Pancreas (tissue), 10 donors: ENCODE measurements around the gene CACNA1H. TPM values are rescaled to one million over a fixed set of nuclear protein-coding genes. Genes with fewer than 3 reads are reported as not detected.
A peak's percentile ranks its signal among the peaks of the same experiment; 100 is the strongest.

Experiments
- ATAC-seq, 4 donors: fragments of 200-7000 bp; cut with Tn5 transposase; one replicate each; pipeline versions ENCODE4 v1.8.0 to v1.9.1; 2020; ENCODE audit warnings: mild to moderate bottlenecking in 4 of 4, moderate library complexity in 4 of 4
- DNase-seq, 6 donors: peaks; one replicate each; pipeline ENCODE4 v3.0.0-alpha.2; 2020
- FAIRE-seq: peaks from 2 replicates; lab custom pipeline; 2012; peaks lifted over from hg19 to GRCh38; lab: Jason Lieb, UNC
- H3K27ac ChIP-seq, 4 donors: fragments of 200-600 bp; sonication (generic); 1 replicate in 3 of 4; 2 replicates in 1 of 4; pipeline versions ENCODE4 v1.5.0 to v1.8.0; 2020
- H3K27me3 ChIP-seq, 4 donors: fragments of 200-600 bp; one replicate each; pipeline ENCODE4 v1.8.0; 2021
- H3K36me3 ChIP-seq, 3 donors: fragments of 200-600 bp; sonication (generic) in 1 of 3; one replicate each; pipeline versions ENCODE4 v1.5.0 to v1.8.0; 2020 to 2021
- H3K4me1 ChIP-seq, 3 donors: fragments of 200-600 bp; one replicate each; pipeline ENCODE4 v1.8.0; 2021
- H3K4me3 ChIP-seq, 4 donors: fragments of 200-600 bp; sonication (generic) in 2 of 4; one replicate each; pipeline versions ENCODE4 v1.5.0 to v1.8.0; 2020 to 2021
- H3K9me3 ChIP-seq, 4 donors: fragments of 200-600 bp; one replicate each; pipeline ENCODE4 v1.8.0; 2021
- WGBS, 2 donors: extraction: QIAGEN DNeasy Blood & Tissue Kit; methylation state at CpG; one replicate each; pipeline ENCODE4 v1.1.7; 2013; 5-methylcytosine and 5-hydroxymethylcytosine counted together
- intact Hi-C, 3 donors: fragments of 100-400 bp; cut with DNase I; formaldehyde crosslinking; loops; one replicate each; pipeline versions ENCODE4 v1.11.1 to v1.14.2; 2022
- polyA plus RNA-seq, 2 donors: library from polyadenylated mRNA; stranded (reverse); fragments of 200-250 nt; gene quantifications; one replicate each; pipeline ENCODE4 v1.2.3, GENCODE V29; 2013
- total RNA-seq, 6 donors: library from RNA; stranded (reverse); fragmentation: NEBNext Ultra II Directional in 4 of 6; extraction: Animal tissue kit (Norgen Biotek cat#: 25700) in 4 of 6; gene quantifications; one replicate each; pipeline versions ENCODE4 v1.2.1 to v1.2.4, GENCODE V29; 2021 to 2023
- TF ChIP-seq, protein P1 (sequence below), 4 donors: fragments of 200-600 bp; sonication (generic) in 3 of 4; IDR thresholded peaks; one replicate each; pipeline versions ENCODE4 v1.5.0 to v1.8.0; 2021; ENCODE audit warnings: antibody characterized with exemption in 4 of 4
- donor health status: healthy with polysubstance abuse.
- donor health status: DM: no; HTN: no; CAD: no; lungs with moderate emphysema.
- donor health status: DM: no; HTN: no; CAD: no.
- donor health status: control.
- donor health status: control.
- donor health status: Bipolar disorder and iron deficiency.
- donor health status: DM: yes; HTN: yes; CAD: no.
- donor health status: DM: no; HTN: no; CAD: no.
- donor health status: DM: no; HTN: no; CAD: no.
- donor health status: DM: yes; HTN: yes; CAD: no.

Gene CACNA1H
- total and polyA plus RNA-seq, 8 donors: 2.5 to 20.5 (median 4.9) TPM

- Histone ChIP-seq H3K4me1 (peaks cover 5 to 14% (median 9%) of the 10 kb centered on the region in 3 donors), H3K36me3 (no peaks in the 10 kb centered on the region), H3K27ac (peak overlapping the region; percentile 33 to 67 (median 52)), H3K4me3 (no peak overlapping the region), H3K27me3 (no peaks in the 10 kb centered on the region), H3K9me3 (no peaks in the 10 kb centered on the region)
- DNase-seq (peak in 3 of 6 donors; percentile 68 to 82 (median 73)), ATAC-seq (peak; percentile 65 to 76 (median 72)), FAIRE-seq (no peak)
- WGBS, 2 donors: 36 to 38% methylated on average over 35 to 38 of the region's 38 CpGs
- TF ChIP-seq, protein P1, sequence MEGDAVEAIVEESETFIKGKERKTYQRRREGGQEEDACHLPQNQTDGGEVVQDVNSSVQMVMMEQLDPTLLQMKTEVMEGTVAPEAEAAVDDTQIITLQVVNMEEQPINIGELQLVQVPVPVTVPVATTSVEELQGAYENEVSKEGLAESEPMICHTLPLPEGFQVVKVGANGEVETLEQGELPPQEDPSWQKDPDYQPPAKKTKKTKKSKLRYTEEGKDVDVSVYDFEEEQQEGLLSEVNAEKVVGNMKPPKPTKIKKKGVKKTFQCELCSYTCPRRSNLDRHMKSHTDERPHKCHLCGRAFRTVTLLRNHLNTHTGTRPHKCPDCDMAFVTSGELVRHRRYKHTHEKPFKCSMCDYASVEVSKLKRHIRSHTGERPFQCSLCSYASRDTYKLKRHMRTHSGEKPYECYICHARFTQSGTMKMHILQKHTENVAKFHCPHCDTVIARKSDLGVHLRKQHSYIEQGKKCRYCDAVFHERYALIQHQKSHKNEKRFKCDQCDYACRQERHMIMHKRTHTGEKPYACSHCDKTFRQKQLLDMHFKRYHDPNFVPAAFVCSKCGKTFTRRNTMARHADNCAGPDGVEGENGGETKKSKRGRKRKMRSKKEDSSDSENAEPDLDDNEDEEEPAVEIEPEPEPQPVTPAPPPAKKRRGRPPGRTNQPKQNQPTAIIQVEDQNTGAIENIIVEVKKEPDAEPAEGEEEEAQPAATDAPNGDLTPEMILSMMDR (IDR thresholded peaks at IDR 0.05): no peak
- intact Hi-C loops: no loop called here
Observed at GRCh38 chr16:1174477-1175357, 21.8 kb downstream of the CACNA1H start.

- Histone ChIP-seq H3K9me3 (no peaks in the 10 kb centered on the region), H3K27me3 (no peaks in the 10 kb centered on the region), H3K4me1 (peaks cover 5 to 14% (median 9%) of the 10 kb centered on the region in 3 donors), H3K27ac (no peak overlapping the region), H3K4me3 (no peak overlapping the region), H3K36me3 (no peaks in the 10 kb centered on the region)
- ATAC-seq (no peak), DNase-seq (no peak), FAIRE-seq (no peak)
- intact Hi-C loops: no loop called here
- WGBS, 2 donors: 75 to 86% methylated on average over 29 of the region's 29 CpGs
- TF ChIP-seq, protein P1 (IDR thresholded peaks at IDR 0.05): no peak
Observed at GRCh38 chr16:1175566-1176279, 22.8 kb downstream of the CACNA1H start.

DNA sequence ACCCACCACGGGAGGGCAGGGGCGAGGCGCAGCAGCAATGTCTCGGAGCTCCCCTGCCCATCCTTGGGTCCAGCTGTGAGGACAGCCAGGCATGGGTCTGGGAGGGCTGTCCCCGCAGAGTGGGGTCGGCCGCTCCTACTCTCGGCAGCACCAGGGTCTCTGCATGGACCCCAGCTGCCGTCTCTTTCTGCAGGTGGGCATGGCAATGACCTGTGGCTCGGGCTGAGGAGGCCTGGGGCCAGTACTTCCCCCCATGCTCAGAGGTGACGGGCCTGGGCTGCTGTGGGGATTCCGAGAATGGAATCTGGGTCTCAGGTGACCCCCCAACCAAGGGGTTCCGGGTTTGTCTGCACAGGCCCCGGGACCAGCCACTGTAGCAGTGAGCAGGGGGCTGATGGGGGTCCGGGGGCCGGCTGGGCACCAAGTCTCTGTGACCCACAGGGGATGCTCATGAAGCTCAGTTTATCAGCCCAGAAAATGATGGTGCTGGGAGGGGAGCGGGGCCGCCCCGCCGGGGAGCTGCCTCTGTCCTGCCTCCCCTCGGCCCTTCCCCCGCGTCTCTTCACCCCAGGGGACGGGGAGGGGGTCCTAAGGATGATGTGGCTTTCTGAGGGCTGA lies 23.5 kb downstream of the CACNA1H start:
- DNase-seq (no peak), FAIRE-seq (no peak), ATAC-seq (no peak)
- H3K9me3 ChIP-seq: no peaks in the 10 kb centered on the region
- no peaks in the 10 kb centered on the region for H3K27me3 ChIP-seq
- TF ChIP-seq, protein P1 (IDR thresholded peaks at IDR 0.05): no peak
- peaks cover 5 to 14% (median 9%) of the 10 kb centered on the region in 3 donors for H3K4me1 ChIP-seq
- H3K27ac ChIP-seq: no peak overlapping the region
- no peaks in the 10 kb centered on the region for H3K36me3 ChIP-seq
- no peak overlapping the region for H3K4me3 ChIP-seq
- whole genome bisulfite sequencing, 2 donors: 65 to 83% methylated on average over 24 of the region's 24 CpGs
- intact Hi-C loops: no loop called here

DNA sequence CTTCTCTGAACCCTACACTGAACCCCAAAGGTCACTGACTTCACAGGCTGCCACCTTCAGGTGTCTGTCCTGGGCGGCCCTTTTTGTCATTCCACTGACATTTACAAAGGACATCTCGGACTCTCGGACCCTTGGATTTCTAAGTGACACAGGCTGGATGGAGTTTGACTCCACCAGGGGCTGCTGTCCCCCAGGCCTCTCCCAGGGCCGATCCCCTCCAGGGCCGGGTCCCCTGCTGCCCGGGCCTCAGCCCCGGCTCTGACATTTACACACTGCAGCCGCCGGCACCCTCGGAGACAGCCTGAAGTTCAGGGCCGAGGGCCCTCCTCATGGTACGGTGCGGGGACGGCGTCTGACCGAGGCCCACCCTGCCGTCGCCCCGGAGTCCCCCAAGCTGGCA lies 24.1 kb downstream of the CACNA1H start:
- ATAC-seq (no peak), DNase-seq (no peak), FAIRE-seq (no peak)
- H3K27me3 ChIP-seq: no peaks in the 10 kb centered on the region
- TF ChIP-seq, protein P1 (IDR thresholded peaks at IDR 0.05): no peak
- peaks cover 5 to 14% (median 9%) of the 10 kb centered on the region in 3 donors for H3K4me1 ChIP-seq
- no peak overlapping the region for H3K4me3 ChIP-seq
- no peaks in the 10 kb centered on the region for H3K36me3 ChIP-seq
- H3K27ac ChIP-seq: no peak overlapping the region
- H3K9me3 ChIP-seq: no peaks in the 10 kb centered on the region
- intact Hi-C loops: no loop called here
- 63 to 82% methylated on average over 19 of the region's 19 CpGs for WGBS, 2 donors
